Effector memory CD4-positive, alpha-beta T cell (primary cell): Measurements from ENCODE around the gene CREB5.
"Not testable (repeated sequence)": the region's sequence is repeated elsewhere in the genome, so short reads cannot be mapped to it uniquely, and the experiment has no call there.

Experiments used
- DNase-seq, 3 donors: peaks; one replicate each; pipeline ENCODE4 v3.0.0-alpha.2; 2020
- H3K27ac ChIP-seq: 2 replicates; pipeline ENCODE4 v1.7.0; 2013; ENCODE audit warnings: mild to moderate bottlenecking, low read length, moderate library complexity; ENCODE audit not compliant: insufficient read depth, poor library complexity, severe bottlenecking
- H3K27me3 ChIP-seq: replicated peaks from 2 replicates; pipeline ENCODE4 v1.7.0; 2013; ENCODE audit warnings: mild to moderate bottlenecking, low read length; ENCODE audit not compliant: insufficient read depth, control insufficient read depth, poor library complexity, severe bottlenecking
- H3K36me3 ChIP-seq: 2 replicates; pipeline ENCODE4 v1.7.0; 2013; ENCODE audit warnings: mild to moderate bottlenecking, low read length, moderate library complexity; ENCODE audit not compliant: control insufficient read depth, insufficient read depth
- H3K4me1 ChIP-seq: 2 replicates; pipeline ENCODE4 v1.7.0; 2013; ENCODE audit warnings: low read length, mild to moderate bottlenecking; ENCODE audit not compliant: control insufficient read depth, insufficient read depth, poor library complexity, severe bottlenecking
- H3K4me3 ChIP-seq: 2 replicates; pipeline ENCODE4 v1.7.0; 2013; ENCODE audit warnings: low read length, low read depth, mild to moderate bottlenecking; ENCODE audit not compliant: insufficient read depth, poor library complexity, severe bottlenecking
- H3K9me3 ChIP-seq: 2 replicates; pipeline ENCODE4 v1.7.0; 2013; ENCODE audit warnings: mild to moderate bottlenecking, low read length, moderate library complexity; ENCODE audit not compliant: control insufficient read depth

Gene CREB5

GRCh38 chr7:28811008-28811407, 398.7 kb downstream of the CREB5 start:
- Histone ChIP-seq H3K9me3 (no peaks in the 10 kb centered on the region), H3K4me3 (no peak overlapping the region), H3K36me3 (no peaks in the 10 kb centered on the region), H3K4me1 (no peaks in the 10 kb centered on the region), H3K27ac (no peak overlapping the region), H3K27me3 (no peaks in the 10 kb centered on the region)
- no peak for DNase-seq

GRCh38 chr7:28811701-28812430, 399.5 kb downstream of the CREB5 start:
- H3K27ac ChIP-seq: no peak overlapping the region
- no peaks in the 10 kb centered on the region for H3K9me3 ChIP-seq
- DNase-seq: no peak
- H3K27me3 ChIP-seq: no peaks in the 10 kb centered on the region
- no peaks in the 10 kb centered on the region for H3K36me3 ChIP-seq
- H3K4me3 ChIP-seq: no peak overlapping the region
- no peaks in the 10 kb centered on the region for H3K4me1 ChIP-seq

- DNase-seq: no peak
- Histone ChIP-seq H3K4me3 (no peak overlapping the region), H3K27ac (no peak overlapping the region), H3K4me1 (no peaks in the 10 kb centered on the region), H3K27me3 (no peaks in the 10 kb centered on the region), H3K9me3 (no peaks in the 10 kb centered on the region), H3K36me3 (no peaks in the 10 kb centered on the region)
Observed at GRCh38 chr7:28812616-28813015, 400.3 kb downstream of the CREB5 start.

GRCh38 chr7:28813243-28813962, 401.1 kb downstream of the CREB5 start:
- H3K27me3 ChIP-seq: no peaks in the 10 kb centered on the region
- H3K36me3 ChIP-seq: no peaks in the 10 kb centered on the region
- H3K9me3 ChIP-seq: no peaks in the 10 kb centered on the region
- no peak overlapping the region for H3K27ac ChIP-seq
- H3K4me3 ChIP-seq: no peak overlapping the region
- no peak for DNase-seq
- no peaks in the 10 kb centered on the region for H3K4me1 ChIP-seq

- Histone ChIP-seq H3K36me3 (no peaks in the 10 kb centered on the region), H3K9me3 (no peaks in the 10 kb centered on the region), H3K4me1 (no peaks in the 10 kb centered on the region), H3K27ac (no peak overlapping the region), H3K27me3 (no peaks in the 10 kb centered on the region), H3K4me3 (no peak overlapping the region)
- DNase-seq: no peak
Observed at GRCh38 chr7:28815369-28815927, 403.1 kb downstream of the CREB5 start.

GRCh38 chr7:28815928-28816373, 403.6 kb downstream of the CREB5 start:
- Histone ChIP-seq H3K27ac (no peak overlapping the region), H3K27me3 (no peaks in the 10 kb centered on the region), H3K4me1 (no peaks in the 10 kb centered on the region), H3K36me3 (no peaks in the 10 kb centered on the region), H3K9me3 (no peaks in the 10 kb centered on the region), H3K4me3 (no peak overlapping the region)
- no peak for DNase-seq

GRCh38 chr7:28818996-28819395, 406.7 kb downstream of the CREB5 start:
- Histone ChIP-seq H3K36me3 (no peaks in the 10 kb centered on the region), H3K9me3 (no peaks in the 10 kb centered on the region), H3K4me1 (no peaks in the 10 kb centered on the region), H3K27me3 (no peaks in the 10 kb centered on the region), H3K4me3 (no peak overlapping the region), H3K27ac (no peak overlapping the region)
- no peak for DNase-seq

- Histone ChIP-seq H3K27me3 (no peaks in the 10 kb centered on the region), H3K27ac (no peak overlapping the region), H3K36me3 (no peaks in the 10 kb centered on the region), H3K4me3 (no peak overlapping the region), H3K9me3 (no peaks in the 10 kb centered on the region), H3K4me1 (no peaks in the 10 kb centered on the region)
- DNase-seq: no peak
Observed at GRCh38 chr7:28823582-28823981, 411.3 kb downstream of the CREB5 start.

- H3K9me3 ChIP-seq, DNase-seq, H3K27ac ChIP-seq, H3K4me3 ChIP-seq, H3K27me3 ChIP-seq, H3K4me1 ChIP-seq, H3K36me3 ChIP-seq: not testable (repeated sequence)
Observed at GRCh38 chr7:28825817-28826448, 413.6 kb downstream of the CREB5 start.

- no peak for DNase-seq
- Histone ChIP-seq H3K27me3 (no peaks in the 10 kb centered on the region), H3K4me1 (no peaks in the 10 kb centered on the region), H3K9me3 (no peaks in the 10 kb centered on the region), H3K4me3 (no peak overlapping the region), H3K27ac (no peak overlapping the region), H3K36me3 (no peaks in the 10 kb centered on the region)
Observed at GRCh38 chr7:28830846-28831245, 418.5 kb downstream of the CREB5 start.
